ENCODE data around the gene ASIC1.
"Not testable (repeated sequence)": the region's sequence is repeated elsewhere in the genome, so short reads cannot be mapped to it uniquely, and the experiment has no call there.

The ASIC1 gene

DNA sequence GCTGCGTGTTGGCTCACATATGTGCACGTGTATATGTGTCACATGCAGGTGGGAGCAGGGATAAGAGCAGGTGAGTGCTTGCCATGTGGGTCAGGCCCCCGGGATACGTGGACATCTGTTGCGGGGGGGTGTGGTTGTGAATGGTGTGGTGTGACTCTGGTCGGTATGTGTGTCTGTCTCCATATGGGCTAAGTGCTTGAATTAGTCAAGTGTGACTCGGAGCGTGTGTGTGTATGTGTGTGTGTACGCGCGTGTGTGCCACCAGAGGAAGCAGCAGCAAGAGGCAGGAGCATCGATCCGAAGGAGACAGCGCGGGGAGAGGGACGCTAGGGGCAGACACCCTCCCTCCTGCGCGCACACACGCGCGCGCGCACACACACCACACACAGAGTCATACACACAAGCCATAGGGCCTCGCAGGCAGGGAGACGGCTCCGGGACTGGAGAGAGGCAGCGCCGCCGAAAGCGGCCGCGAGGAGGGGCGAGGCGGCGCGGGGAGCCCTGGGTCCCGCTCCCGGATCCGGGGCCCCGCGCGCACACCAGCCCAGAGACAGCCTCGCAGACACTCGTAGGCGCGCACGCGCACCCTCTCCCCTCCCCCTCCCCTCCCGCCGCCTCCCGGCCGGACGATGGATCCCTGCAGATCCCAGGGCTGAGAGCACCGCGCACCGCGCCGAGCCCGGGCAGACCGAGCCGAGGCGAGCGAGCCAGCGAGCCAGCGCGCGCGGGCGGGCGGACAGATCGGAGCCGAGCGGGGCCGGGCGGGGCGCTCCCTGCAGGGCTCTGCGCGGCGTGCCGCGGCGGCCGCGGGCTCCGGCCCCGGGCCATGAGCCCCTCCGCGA, at the start of gene ASIC1:
Gene ASIC1 (plus strand): TSS at position 597 of the 842 bp plus-strand sequence. CDS start 1,171 bp downstream, outside the sequence.
- no peak for DNase-seq

DNA sequence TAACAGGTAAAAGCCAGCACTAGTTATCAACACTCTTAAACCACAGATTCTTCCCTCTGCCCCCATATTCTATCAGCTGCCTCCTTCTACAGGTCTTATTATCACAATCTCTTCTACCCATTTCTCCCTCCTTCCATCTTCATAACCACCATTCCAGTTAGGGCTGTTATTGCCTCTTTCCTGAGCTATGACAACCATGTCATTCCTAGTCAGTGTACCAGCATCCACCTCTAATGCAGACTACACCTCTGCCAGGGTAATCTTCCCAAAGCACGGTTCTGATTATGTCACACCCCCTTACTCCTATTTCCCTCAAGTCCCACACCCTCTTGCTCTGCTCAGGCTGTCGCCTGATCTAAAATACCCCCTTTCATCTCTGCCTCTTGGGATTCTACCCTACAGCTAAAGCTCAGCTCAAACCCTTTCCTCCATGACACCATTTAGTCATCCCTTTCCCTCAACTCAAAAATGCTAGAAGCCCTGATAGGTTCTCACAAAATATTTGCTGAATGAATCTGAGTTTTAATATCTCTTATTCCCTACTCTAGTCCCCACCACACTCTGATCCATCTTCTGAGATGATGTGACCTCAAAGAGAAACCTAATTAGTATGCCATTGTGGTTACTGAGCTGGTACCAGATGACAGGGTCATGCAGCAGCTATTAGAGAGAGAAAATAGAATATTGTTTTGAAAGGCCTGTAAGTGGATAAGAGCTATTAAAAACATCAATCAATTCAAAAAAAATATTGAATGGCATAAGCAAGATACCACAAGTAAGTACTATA, 43.8 kb upstream of the ASIC1 start:
- DNase-seq = no peak

DNA sequence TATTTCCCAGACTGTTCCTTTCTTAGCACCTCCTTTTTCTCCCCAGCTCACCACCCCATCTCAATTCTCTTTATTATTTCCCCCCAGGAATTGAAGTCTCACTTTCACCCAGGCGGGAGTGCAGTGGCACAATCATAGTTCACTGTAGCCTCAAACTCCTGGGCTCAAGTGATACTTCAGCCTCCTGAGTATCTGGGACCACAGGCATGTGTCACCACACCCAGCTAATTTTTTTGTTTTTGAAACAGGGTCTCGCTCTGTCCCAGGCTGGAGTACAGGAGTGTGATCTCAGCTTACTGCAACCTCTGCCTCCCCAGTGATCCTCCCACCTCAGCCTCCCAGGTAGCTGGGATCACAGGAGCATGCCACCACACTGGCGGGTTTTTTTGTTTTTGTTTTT, 43.1 kb upstream of the ASIC1 start:
- DNase-seq = no peak

DNA sequence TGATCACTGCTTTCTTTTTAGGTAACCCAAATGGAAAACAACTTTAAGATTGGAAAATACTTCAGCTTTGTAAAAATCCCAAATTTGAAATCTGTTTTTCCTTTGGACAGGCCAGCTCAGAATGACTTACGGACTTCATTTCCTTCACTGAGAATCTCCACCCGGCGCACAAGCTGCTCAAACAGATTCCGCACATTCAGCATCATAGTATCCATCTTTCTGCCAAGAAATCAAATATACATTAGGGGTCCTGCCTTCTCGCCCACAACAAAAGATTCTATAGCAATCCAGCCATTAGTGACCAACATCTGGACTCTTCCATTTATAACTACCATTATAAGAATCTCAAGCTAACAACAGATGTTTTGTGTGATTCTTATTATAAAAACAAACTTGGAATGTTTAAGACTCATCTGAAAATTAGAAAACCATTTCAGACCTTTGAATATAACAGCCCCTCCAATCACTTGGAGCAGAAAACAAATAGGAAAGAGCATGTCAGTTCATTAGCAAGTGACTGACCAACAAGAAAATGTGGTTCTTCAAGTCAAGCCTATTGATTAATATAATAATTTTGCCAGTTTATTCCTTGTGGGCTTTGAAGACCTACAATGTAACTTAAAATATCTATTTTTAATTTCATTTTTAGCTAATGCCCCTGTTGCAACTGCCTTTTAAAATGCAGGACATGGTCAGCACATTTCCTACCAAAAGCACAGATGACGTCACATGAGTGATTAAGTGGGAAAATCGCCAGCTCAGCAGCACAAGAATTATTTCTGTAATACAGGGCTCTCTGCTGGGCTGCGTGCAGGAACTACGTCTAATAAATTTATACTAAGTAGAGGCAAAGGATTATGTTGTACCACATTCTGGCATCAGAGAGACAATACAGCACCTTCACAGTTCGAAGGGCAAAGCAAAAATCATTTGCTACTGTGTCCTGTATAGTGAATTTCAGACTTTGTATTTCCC, 40.6 kb upstream of the ASIC1 start:
- DNase-seq = no peak

DNA sequence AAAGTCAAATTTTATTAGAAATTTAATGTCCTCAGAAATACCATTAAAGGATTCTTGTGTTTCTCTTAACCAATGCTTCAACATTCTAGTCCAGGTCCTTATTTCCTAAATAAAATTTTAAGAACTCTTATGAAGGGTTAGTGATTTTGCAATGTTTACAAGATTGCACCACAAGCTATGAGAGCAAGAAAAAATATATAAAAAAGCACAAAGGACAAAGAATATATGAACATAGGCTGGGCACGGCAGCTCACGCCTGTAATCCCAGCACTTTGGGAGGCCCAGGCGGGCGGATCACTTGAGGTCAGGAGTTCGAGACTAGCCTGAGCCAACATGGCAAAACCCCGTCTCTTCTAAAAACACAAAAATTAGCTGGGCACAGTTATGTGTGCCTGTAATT, 39.8 kb upstream of the ASIC1 start:
- DNase-seq = no peak

DNA sequence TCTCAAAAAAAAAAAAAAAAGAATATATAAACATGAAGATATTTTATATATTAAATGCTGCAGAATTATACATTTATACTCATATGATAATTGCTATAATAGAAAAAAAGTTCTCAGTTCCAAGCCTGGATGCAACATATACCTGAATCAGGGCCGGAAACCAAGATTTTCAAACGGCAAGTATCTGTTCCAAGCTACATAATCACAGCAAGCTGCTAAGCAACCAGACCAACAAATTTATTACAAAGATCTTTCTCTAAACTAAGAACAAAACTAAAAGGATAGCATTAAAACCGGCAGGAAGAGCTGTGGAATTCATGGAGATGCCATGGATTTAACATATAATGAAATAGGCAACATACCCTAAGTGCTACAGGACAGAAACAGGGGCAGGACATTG, 39.2 kb upstream of the ASIC1 start:
- DNase-seq = no peak

DNA sequence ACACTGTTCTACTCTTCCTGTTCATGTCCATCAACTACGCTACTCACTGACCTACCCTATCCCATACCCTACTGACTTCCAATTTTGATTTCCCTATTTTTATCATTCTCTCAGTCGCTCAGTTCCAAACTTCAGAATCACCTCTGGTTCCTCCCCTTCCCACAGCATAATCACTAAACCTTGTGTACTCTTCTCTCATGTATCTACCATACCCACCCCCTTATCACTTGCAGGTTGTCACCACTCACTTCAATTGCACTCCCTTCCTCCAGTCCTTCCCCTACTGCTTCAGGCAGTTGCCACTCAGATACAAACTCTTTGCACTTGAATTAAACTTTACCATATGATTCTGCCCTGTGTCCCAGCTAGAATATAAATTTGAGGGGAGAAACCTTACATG, 38.4 kb upstream of the ASIC1 start:
- DNase-seq = no peak

DNA sequence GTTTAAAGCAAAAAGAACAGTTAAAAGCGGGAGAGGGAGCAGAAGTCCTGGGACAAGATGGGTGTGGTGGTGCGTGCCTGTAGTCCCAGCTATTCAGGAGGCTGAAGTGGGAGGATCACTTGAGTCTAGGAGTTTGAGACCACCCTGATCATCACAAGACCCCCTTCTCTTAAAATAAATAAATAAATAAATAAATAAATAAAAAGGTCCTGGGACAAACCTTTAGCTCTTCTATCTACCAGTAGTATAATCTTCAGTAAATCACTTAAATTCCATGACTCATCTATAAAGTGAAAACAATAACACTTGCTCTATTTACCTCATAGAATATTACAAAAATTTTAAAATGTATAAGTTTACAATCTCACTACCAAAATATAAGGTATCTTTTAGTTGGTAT, 37.9 kb upstream of the ASIC1 start:
- no peak for DNase-seq

DNA sequence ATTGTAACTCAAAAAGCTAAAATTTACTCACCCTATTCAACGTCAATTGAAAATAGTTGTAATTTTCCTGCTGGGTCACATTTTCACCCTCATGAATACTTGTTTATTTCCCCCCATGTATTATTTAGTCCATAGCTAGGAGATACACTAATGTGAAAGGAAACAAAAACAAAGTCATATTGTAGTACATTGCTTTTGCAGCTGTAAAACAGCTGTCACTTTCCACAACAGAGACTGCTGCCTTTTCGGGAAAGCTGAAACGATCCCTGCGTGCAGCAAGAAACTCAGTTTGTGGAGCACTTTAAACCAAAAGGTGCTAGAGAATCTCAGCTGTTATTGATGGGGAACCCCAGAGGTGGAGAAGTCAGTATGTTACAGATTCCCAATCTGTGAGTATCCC, 36.4 kb upstream of the ASIC1 start:
- no peak for DNase-seq

DNA sequence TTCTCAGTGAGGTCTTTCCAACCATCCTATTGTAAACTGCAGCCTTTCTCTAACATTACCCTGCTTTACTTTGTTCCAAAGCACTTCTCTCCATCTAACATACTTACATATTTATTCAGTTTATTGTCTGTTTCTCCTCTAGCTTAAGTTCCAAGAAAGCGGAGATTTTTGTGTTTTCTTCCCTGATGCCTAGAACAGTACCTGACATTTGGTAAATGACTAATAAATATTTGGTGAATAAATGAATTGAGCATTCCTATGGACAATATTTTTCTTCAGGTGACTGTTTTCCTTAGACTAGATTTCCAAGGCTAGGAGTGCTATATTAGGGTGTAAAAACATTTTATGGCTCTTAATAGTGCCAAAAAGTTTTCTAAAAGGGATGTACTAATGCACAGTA, 34.5 kb upstream of the ASIC1 start:
- no peak for DNase-seq

DNA sequence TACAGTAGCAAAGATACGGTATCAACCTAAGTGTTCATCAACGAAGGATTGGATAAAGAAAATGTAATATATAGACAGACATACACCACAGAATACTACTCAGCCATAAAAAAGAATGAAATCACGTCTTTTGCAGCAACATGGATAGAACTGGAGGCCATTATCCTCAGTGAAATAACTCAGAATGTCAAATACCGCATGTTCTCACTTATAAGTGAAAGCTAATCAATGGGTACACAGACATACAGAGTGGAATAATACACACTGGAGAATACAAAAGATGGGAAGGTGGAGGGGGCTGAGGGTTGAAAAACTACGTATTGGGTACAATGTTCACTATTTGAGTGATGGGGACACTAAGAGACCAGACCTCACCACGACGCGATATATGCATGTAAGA, 33.2 kb upstream of the ASIC1 start:
- DNase-seq = no peak

DNA sequence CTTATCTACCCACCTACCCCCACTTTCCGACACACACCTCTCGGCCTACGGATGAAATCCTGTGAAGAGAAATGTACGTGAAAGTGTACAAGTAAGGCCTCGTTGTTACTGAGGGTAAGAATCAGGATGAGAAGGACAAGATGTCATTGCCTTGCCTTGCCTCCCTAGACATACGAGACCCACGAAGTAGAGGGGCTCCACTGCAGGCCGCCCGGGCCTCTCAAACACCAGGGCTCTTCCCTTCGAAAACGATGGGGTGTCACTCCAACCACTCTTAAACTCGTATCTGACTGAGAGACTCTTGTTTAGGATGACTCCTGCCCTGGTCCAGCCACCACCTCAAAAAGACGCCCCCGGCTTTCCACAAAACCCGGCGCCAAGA, 32.6 kb upstream of the ASIC1 start:
- no peak for DNase-seq

DNA sequence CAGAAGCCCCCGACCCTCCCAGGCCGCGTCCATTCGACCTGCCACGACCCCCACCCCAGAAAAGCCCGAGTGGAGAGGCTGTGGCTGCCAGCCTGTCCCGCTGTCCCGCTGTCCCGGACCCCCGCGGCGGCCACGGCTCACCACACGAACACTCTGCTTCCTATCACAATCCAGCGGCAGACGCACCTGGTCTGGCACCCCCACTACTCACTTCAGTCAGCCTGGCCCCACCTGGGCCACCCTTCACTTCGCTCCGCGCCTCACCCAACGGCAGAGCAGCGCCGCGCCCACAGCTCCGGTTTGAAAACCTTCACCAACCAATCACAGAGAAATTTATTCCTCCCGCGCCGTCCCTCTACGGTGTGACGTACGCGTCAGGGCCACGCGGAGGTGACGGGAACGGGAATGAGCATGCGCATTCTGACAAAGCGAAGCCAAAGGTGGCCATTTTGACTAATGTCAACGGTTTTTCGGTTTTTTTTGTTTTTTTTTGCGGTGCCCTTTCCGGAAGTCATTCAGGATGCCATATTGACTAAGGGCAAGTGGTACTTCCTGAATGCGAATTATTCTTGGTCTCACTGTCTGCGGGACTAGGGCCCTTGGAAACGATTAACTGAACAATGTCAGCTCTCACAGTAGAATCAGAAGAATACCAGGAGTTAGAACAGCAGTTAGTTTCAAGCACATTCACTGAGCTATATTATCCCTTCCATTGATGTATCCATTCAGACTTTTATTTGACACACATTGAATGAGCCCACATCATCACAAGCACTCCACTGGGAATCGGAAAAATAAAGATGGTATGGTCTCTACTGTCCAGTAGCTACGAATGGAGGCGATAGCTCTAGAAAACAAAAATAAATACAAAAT, 32.0 kb upstream of the ASIC1 start, which contains the start of gene RACGAP1:
Gene RACGAP1 (minus strand): TSS at position 308 of the 873 bp plus-strand sequence. CDS start 8,779 bp downstream, outside the sequence.
- DNase-seq = no peak

DNA sequence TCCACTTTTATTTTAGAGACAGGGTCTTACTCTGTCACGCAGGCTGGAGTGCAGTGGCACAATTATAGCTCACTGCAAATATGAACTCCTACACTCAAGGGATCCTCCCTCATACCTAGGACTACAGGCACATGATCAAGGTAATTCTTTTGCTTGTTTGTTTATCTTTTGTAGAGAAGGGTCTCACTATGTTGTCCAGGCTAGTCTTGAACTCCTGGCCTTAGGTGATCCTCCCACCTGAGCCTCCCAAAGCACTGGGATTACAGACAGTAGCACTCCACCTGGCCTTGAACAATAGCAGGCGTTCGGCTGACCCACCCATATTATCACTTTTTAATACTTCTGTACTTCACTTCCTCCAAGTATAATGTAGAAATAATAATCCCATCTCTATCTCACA, 30.7 kb upstream of the ASIC1 start:
- no peak for DNase-seq

DNA sequence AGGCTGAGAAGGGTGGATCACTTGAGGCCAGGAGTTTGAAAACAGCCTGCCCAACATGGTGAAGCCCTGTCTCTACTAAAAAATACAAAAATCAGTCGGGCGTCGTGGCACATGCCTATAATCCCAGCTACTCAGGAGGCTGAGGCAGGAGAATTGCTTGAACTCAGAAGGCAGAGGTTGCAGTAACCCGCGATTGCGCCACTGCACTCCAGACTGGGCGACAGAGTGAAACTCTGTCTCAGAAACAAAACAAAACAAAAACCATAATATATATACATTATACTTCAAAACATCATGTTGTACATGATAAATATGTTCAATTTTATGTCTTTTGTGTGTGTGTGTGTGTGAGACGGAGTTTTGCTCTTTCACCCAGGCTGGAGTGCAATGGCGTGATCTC, 26.9 kb upstream of the ASIC1 start:
- not testable (repeated sequence) for DNase-seq

DNA sequence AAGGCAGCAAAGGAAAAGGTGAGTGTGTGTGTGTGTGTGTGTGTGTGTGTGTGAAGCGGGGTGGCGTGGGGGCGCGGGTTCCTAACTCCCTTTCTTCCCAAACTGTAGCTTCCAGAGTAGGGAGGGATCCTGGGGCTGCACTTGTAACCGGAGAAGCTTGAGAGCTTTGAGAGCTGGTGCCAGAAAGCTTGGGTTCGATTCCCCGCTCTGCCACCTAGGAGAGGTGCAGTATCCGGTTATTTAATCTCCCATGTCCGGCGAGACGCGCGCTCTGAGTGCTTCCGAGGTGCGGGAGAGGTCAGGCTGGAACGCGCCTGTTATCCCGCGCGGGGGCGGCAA, 24.9 kb upstream of the ASIC1 start:
- DNase-seq = no peak

DNA sequence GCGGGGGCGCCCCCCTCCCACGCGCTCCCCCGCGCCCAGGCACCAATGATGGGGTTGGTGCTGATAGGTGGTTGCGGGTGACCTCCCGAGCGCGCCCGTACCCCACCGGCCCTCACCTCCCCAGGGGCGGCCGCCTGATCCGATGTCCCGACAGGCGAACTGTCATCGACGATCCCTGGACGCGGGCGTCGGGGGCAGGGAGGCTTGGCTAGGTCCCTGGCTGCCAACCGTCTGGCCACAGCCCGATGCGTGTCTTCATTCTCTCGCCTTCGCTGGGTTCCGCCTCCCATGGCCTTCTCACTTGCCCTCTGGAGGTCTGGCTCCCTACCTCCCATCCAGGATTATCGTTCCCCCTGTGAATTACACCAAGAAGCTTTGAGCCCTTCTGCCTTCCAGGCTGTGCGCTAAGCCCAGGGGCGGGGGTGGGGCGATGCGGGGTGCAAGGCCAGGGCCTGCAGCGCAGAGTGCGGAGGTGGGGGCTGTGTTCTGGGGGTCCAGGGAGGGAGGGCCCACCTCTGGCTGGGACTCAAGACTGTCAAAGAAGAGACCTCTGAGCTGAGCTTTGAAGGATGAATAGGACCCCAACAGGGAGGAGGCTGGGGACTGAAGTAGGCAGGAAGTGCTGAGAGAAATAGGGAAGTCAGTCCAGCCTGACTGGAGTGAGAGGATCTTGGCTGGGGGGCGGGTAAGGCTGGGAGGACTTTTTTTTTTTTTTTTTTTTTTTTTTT, 24.4 kb upstream of the ASIC1 start:
- no peak for DNase-seq

DNA sequence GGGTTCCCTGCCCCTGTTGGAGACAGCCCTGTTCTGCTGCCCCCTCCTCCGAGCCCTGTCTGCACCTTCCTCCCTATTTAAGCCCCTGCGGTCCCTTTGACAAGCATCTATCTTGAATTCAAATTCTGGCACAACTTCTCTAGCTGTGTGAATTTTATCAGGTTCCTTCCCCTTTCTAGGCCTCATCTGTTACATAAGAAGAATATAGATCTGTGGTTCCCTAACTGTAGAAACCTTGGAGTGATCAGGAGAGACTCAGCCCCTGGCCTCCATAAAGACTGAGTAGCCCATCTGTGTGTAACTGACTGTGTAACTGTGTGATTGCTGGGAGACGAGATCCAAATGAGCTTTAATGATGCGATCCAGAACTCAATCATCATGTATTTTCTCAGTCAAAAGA, 19.1 kb upstream of the ASIC1 start:
- DNase-seq = no peak

DNA sequence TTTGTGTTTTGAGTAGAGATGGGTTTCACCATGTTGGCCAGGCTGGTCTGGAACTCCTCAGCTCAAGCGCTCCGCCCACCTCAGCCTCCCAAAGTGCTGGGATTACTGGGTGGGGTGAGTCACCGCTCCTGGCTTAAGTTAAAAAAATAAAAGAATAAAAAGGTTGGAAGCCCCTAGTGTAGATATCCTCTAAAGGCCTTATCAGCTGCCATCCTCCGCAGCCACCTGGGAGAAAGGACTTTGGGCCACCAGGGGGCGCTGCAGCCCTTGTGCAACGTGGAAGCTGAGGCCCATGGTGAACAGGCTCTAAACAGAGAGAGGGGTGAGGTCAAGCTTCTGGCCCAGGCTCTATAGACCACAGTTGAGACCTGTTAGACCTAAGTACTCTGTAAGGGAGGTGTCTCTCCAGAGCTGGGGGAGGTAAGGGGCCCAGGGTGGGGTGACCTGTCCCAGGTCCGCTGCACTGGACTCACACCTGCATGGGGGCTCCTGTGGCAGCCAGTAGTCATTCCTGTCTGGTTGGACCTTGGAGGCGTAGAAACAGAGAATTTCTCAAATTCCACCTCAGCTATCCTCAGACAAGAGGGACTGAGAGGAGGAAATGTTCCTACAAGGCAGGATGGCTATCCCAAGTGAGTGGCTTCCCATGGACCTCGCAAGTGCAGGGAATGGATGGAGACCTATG, 18.1 kb upstream of the ASIC1 start:
- no peak for DNase-seq

DNA sequence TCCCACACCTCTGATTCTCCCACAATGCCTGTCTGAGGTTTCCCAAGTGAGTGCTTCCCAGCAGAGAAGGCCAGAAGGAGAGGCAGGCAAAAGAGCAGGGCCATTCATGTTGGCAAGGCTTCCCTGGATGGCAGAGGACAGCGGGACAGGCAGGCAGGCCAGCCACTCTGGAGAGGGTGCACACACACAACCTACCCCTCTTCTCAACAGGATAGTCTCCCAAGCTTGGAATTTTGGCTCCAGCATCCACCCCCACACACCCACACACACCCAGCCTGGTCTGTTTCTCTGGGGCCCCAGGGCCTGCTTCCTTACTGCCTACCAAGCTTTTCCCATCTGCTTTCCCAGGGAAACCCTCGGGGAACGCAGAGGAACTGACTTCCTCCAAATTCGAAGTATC, 16.7 kb upstream of the ASIC1 start:
- no peak for DNase-seq

Data from cortex of kidney (tissue), 1 donor.